Inflammatory macrophage (primary cell): ENCODE measurements around the gene ATP2B3.
A peak's percentile ranks its signal among the peaks of the same experiment; 100 is the strongest.

Experiments used
- DNase-seq, 2 donors: peaks; one replicate each; pipeline ENCODE4 v3.0.0-alpha.2; 2020 to 2022

The ATP2B3 gene

GRCh38 chrX:153539171-153539978, 21.9 kb downstream of the ATP2B3 start:
- DNase-seq, result peak; percentile 48 to 65

DNA sequence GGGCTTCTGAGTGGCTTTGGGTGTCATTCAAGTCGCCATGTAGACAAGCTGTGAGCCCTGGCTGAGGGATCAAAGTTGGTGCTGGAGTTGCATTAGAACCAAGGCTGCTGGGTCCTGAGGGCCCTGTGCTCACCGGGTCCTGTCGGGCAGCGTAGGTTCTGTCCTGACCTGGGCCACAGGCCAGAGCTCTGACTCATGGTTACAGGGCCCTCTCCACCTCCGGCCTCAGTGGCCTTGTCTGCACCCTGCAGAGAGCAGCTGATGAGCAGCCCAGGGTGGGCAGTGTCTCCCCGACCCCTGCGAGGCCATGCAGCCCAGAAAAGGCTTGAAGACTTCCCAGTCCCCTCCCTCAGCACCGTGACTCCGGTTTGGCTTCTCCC, 22.5 kb downstream of the ATP2B3 start:
- no peak for DNase-seq

- no peak for DNase-seq
These were observed 27.3 kb downstream of the ATP2B3 start for GRCh38 chrX:153544727-153545126.

GRCh38 chrX:153546386-153546785, 28.9 kb downstream of the ATP2B3 start:
- DNase-seq, result no peak

DNA sequence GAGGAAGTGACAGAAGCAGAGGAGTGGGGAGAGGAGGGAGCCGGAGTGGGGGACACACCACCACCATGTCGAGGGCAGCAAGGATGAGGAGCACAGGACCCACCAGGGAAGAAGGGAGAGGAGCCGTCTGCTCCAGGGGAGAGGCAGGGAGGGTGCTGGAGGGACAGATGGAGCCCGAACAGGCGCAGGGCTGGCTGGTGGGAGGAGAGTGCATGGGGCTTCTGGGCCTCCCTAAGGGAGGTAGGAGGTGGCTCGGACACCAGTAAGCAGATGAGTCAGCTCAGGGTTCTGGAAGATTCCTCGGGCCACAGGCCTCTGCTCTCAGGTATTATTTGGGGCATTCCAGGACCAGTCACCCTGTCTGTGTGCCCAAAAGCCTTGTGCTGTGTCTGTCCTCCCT, 29.8 kb downstream of the ATP2B3 start:
- DNase-seq, result no peak

- no peak for DNase-seq
These were observed 31.8 kb downstream of the ATP2B3 start for GRCh38 chrX:153549231-153549630.

DNA sequence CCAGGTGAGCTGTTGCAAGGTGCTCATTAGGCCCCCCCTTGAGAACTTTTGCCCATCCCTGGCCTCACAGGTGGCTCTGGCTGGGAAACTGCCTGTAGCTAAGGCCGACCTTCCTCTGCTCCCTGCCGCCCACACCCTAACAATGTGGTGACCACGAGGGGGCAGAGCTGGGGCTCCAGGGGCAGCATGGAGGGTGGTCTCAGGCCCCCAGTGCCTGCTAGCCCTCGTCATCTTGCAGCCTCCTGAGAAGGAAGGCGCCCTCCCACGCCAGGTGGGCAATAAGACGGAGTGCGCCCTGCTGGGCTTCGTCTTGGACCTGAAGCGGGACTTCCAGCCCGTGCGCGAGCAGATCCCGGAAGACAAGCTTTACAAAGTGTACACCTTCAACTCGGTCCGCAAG, 32.4 kb downstream of the ATP2B3 start:
- DNase-seq, result no peak

DNA sequence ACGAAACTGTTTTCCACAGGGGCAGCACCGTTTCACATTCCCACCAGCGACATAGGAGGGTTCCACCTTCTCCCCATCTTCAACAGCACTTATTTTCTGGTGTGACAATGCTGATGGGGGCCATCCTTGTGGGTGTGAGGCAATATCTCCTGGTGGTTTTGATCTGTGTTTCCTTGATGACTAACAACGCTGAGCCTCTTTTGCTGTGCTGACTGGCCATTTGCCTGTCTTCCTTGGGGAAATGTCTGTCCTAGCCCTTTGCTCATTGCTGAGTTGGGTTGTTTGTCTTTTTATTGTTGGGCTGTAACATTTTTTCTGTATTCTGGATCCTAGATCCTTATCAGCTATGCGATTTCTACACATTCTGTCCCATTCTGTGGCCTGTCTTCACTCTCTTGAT, 33.7 kb downstream of the ATP2B3 start:
- no peak for DNase-seq

- DNase-seq, result peak; percentile 63 to 73
These were observed 37.2 kb downstream of the ATP2B3 start for GRCh38 chrX:153554519-153555167.

GRCh38 chrX:153556767-153557166, 39.3 kb downstream of the ATP2B3 start:
- DNase-seq, result no peak

GRCh38 chrX:153557618-153558355, 40.3 kb downstream of the ATP2B3 start:
- peak in 1 of 2 donors; percentile 8 for DNase-seq

DNA sequence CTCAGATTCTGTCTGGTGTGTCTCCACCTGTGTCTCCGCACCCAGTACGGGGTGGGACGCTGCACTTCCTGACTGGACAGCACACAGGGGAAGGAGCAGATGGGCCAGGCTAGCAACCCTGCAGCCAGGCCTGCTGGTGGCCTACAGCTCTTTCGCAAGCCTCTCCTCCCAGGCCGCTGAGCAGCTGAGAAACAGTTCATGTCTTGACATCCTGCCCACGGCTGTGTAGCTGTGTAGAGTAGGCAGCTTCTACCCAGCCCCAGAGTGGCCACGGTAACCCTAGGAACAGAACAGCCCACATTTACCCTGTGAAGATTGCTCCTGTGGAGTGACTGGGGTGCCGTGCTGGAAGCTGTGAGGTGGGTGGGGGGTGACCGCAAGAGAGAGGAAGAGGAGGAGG, 42.6 kb downstream of the ATP2B3 start:
- peak; percentile 76 to 91 for DNase-seq

- DNase-seq, result no peak
These were observed 43.0 kb downstream of the ATP2B3 start for GRCh38 chrX:153560466-153560865.

- peak in 1 of 2 donors; percentile 34 for DNase-seq
These were observed 43.9 kb downstream of the ATP2B3 start for GRCh38 chrX:153561337-153561736.

DNA sequence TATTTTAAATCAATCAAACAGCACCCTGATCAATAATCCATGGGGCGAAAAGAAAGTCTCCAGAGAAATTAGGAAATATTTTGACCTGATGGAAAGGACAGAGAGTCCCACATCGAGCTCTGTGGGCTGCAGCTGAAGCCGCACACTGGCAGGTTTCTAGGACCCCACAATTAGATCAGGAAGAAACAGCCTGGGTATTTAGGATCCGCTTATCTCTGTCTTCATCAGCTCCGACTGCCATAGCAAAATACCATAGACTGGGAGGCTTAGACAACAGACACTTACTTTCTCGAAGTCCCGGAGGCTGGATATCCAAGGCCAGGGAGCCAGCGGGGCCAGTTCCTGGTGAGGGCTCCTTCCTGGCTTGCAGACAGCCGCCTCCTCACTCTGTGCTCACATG, 45.1 kb downstream of the ATP2B3 start:
- DNase-seq, result peak in 1 of 2 donors; percentile 8

DNA sequence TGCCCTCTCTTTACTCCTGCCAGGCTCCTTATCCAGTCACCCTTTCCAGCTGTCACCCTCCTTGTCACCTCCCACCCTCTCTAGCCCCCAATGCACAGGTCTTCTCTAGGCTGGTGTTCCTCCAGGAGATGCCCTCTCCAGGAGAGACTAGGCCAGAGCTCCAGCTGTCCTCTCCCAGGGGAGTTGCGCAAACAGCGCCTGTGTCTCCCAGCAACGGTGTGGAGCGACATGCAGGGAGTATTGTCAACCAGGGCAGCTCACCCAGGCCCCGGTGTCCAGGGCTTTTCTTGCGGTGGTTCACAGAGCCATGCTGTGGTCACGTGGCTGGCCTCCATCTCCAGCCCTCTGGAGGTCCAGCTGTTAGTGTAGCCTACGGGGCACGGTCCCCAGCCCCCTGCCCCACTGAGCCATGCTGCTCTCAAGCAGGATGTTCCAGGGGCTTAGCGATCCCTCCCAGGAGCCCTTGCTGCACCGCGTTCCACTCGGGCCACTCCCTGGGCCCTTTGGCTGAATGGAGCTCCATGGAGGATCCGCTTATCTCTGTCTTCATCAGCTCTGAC, 46.7 kb downstream of the ATP2B3 start:
- no peak for DNase-seq

DNA sequence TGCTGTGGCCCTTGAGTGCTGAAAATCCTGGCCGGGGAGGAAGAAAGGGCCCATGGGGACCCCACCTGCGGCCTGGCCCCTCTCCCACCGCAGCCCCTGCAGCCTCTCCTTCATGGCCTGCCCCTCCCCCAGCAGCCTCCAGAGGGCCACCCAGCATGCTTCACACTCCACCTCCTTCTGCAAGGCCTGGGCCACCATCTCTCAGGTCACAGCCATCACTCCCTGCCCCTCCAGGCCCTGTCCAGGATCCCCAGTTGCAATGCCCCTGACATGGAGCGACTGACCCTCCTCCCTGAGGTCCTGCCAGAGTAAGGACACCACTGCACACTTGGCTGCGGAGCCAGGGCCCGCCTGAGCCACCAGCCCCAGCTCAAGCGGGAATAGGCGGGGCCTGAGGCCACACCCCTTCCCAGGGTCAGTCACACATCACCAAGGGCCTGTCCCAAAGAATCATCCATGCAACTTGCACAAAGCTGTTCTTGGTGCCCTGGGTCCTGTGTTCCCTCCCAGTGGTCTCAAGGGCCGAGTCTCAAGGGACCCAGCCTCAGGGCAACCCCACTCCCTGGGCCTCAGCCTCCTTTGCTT, 48.6 kb downstream of the ATP2B3 start:
- no peak for DNase-seq

DNA sequence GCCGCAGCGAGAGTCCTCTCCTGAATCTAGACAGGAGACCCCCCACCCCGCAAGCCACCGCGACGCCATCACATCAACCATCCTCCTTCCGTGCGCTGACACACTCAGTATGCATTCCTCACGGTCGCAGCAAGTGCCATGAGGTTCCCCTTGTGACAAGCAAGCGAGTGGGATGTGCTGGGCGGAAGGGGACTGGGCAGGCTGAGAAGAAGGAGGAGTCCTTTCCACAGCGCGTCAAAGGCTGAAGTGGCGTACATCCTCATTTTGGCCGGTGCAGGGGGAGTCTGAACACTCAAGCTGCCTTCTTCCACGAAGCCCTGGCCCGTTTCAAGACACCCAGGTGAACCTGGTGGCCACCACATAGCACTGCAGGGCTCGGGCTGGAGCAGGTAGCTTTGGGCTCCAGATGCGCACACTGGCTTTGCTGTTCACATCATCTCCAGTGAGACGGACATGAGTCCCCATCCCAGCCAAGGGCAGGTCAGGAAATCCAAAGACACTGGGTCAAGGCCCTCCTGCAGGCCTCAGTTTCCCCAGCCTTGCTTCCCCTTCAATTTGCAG, 51.1 kb downstream of the ATP2B3 start:
- DNase-seq, result peak; percentile 33 to 71

DNA sequence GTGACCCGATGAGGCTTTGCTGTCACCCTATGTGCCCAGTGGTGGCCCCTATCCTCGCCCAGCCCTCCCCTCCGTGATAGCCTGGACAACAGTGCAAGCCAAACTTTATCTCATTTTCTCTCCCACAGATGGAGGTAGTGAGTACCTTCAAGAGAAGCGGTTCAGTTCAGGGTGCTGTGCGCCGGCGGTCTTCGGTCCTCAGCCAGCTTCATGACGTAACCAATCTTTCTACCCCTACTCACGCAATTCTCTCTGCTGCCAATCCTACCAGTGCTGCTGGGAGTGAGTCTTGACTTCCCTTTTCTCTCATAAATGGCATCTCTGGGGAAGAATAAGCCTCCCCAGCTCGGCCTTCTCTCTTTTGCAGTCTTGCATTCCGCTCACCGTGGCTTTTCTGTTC, 52.0 kb downstream of the ATP2B3 start:
- peak; percentile 28 to 51 for DNase-seq

DNA sequence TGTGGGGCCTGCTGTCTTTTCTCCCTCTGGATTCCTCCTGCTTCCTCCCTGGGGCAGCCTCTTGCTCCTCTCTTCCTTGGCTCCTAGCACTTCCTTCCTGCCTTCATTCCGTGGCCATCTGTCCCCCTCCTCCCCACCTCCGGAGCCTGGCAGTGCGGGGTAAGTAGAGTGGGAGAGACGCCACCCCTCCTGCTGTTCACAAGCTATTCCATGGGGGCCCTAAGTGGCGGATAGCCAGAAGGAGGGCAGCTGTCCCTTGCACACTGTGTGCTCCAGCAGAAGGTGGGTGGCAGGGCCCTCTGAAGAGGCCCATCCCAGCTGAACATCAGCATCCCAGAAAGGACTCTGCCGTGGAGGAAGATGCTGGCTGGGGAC, 54.1 kb downstream of the ATP2B3 start:
- DNase-seq, result no peak

DNA sequence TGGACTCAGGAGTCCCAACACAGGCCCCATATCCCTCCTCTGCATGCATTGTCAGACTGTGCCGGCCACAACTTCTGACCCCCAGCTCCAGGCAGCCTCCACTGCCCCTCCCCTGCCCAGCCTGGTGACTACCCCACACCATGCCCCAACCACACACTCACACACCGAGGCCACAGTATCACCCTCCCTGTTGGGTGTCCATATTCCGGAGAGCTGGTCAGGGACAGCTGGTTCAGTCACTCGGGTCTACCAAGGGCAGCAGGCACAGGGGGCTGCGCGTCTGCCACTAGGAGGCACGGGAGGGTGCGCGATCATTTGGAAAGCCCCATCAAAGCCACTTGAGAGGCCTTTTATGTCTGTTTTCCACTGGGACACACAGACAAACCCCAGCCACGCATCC, 55.2 kb downstream of the ATP2B3 start:
- DNase-seq, result no peak

- DNase-seq, result peak in 1 of 2 donors; percentile 13
These were observed 56.5 kb downstream of the ATP2B3 start for GRCh38 chrX:153573984-153574383.
